K562 (cell line): Measurements from ENCODE around the gene CAB39. TPM values are rescaled to one million over a fixed set of nuclear protein-coding genes. Genes with fewer than 3 reads are reported as not detected.

ENCODE experiments used
- ATAC-seq: fragments of 200-7000 bp; cut with Tn5 transposase; 3 replicates; pipeline ENCODE4 v1.9.1; 2020; ENCODE audit warnings: moderate library complexity
- BruUV-seq: library from RNA; stranded (reverse); fragments of 400-500 nt; replicated peaks from 2 replicates; lab custom pipeline; 2021; lab: Mats Ljungman, UMichigan
- CTCF ChIA-PET: fragments of 300-600 bp; formaldehyde crosslinking; extraction: SDS; loops from one replicate; lab custom pipeline; 2021; ENCODE audit warnings: low intra/inter-chr PET ratio; lab: Yijun Ruan, JAX
- POLR2A ChIA-PET: fragments of 300-600, 350-650 bp; sonication (Branson Sonifier 250); formaldehyde crosslinking; extraction: SDS; loops from one replicate; lab custom pipeline; 2021; ENCODE audit warnings: antibody characterized with exemption, inconsistent platforms; lab: Yijun Ruan, JAX
- DNase-seq, 4 experiments: peaks; one replicate each; pipeline versions ENCODE4 v3.0.0 to v3.0.0-alpha.2; 2011 to 2018; ENCODE audit warnings: low spot score in 3 of 4, mixed read lengths in 3 of 4; ENCODE audit errors: extremely low read depth in 1 of 4
- FAIRE-seq: peaks from 2 replicates; lab custom pipeline; 2011; peaks lifted over from hg19 to GRCh38; lab: Jason Lieb, UNC
- H2AFZ ChIP-seq: 2 replicates; pipeline ENCODE4 v1.6.0; 2011; ENCODE audit warnings: low read depth, low read length, control low read depth, inconsistent platforms
- H3K27ac ChIP-seq: fragments of 200-600 bp; 3 replicates; pipeline ENCODE4 v1.8.0; 2011; ENCODE audit warnings: low read depth, mild to moderate bottlenecking, control low read depth, inconsistent platforms, low read length, moderate library complexity, mixed read lengths; ENCODE audit errors: extremely low read depth
- H3K27me3 ChIP-seq, 2 experiments: fragments of 300-600 bp in 1 of 2; 2 replicates in 1 of 2; 3 replicates in 1 of 2; pipeline versions ENCODE4 v1.6.0 to v1.8.0; 2011; ENCODE audit warnings: inconsistent platforms in 2 of 2, low read length in 2 of 2, mild to moderate bottlenecking in 1 of 2, mixed read lengths in 1 of 2, moderate library complexity in 1 of 2; ENCODE audit not compliant: control insufficient read depth in 2 of 2, insufficient read depth in 2 of 2
- H3K36me3 ChIP-seq: fragments of 300-600 bp; 3 replicates; pipeline ENCODE4 v1.8.0; 2011; ENCODE audit warnings: mild to moderate bottlenecking, low read length, inconsistent platforms; ENCODE audit not compliant: control insufficient read depth, insufficient read depth
- H3K4me1 ChIP-seq, 2 experiments: fragments of 200-600 bp in 1 of 2; replicated peaks in 1 of 2; 2 replicates in 1 of 2; 3 replicates in 1 of 2; pipeline versions ENCODE4 v1.5.1 to v1.8.0; 2011; ENCODE audit warnings: inconsistent platforms in 2 of 2, low read length in 2 of 2, mild to moderate bottlenecking in 1 of 2, mixed read lengths in 1 of 2, moderate library complexity in 1 of 2; ENCODE audit not compliant: control insufficient read depth in 2 of 2, insufficient read depth in 2 of 2
- H3K4me2 ChIP-seq: 2 replicates; pipeline ENCODE4 v1.6.1; 2011; ENCODE audit warnings: low read length, control low read depth, inconsistent platforms, mixed read lengths; ENCODE audit not compliant: insufficient read depth
- H3K4me3 ChIP-seq: fragments of 200-600 bp; sonication (generic), shearing (Covaris generic); 2 replicates; pipeline ENCODE4 v1.5.1; 2016; ENCODE audit warnings: control low read depth, inconsistent platforms
- H3K79me2 ChIP-seq: fragments of 200-600 bp; 3 replicates; pipeline ENCODE4 v1.8.0; 2011; ENCODE audit warnings: low read length, inconsistent platforms; ENCODE audit not compliant: control insufficient read depth, insufficient read depth
- H3K9ac ChIP-seq, 2 experiments: 2 replicates each; pipeline versions ENCODE4 v1.6.0 to v1.6.1; 2011; ENCODE audit warnings: low read depth in 2 of 2, low read length in 2 of 2, control low read depth in 1 of 2, inconsistent platforms in 1 of 2, mild to moderate bottlenecking in 1 of 2, mixed read lengths in 1 of 2; ENCODE audit not compliant: insufficient read depth in 1 of 2
- H3K9me1 ChIP-seq: one replicate; pipeline ENCODE4 v1.6.0; 2011; ENCODE audit warnings: inconsistent platforms, mild to moderate bottlenecking, low read length, moderate library complexity; ENCODE audit not compliant: control insufficient read depth, insufficient read depth
- H3K9me3 ChIP-seq: replicated peaks from 2 replicates; pipeline ENCODE4 v1.5.1; 2011; ENCODE audit warnings: low read depth, low read length, inconsistent platforms; ENCODE audit not compliant: control insufficient read depth, insufficient read depth
- H4K20me1 ChIP-seq: replicated peaks from 2 replicates; pipeline ENCODE4 v1.6.1; 2011; ENCODE audit warnings: low read length, inconsistent platforms, mixed read lengths; ENCODE audit not compliant: control insufficient read depth, insufficient read depth
- DPF2 ChIP-seq: fragments of 450-650 bp; IDR thresholded peaks from 2 replicates; pipeline ENCODE4 v1.6.1; 2016
- MLLT1 ChIP-seq, 2 experiments: fragments of 450-650 bp; IDR thresholded peaks; 2 replicates each; pipeline ENCODE4 v1.6.1; 2016
- U2AF1 ChIP-seq: fragments of 200-400 bp; formaldehyde crosslinking; optimal IDR thresholded peaks from 2 replicates; pipeline ENCODE3; 2017; ENCODE audit warnings: mild to moderate bottlenecking, low read depth, low read length, moderate library complexity
- ZBTB1 ChIP-seq: sonication (generic); formaldehyde crosslinking; IDR thresholded peaks from 2 replicates; pipeline ENCODE4 v1.8.1; 2023; ENCODE audit warnings: missing genetic modification reagents, low read depth, mild to moderate bottlenecking, borderline replicate concordance
- ZNF785 ChIP-seq: fragments of 250-450 bp; sonication (Bioruptor Pico); IDR thresholded peaks from 2 replicates; pipeline ENCODE4 v1.4.0; 2020; ENCODE audit warnings: mild to moderate bottlenecking
- WGBS: fragments of 100-300 bp; shearing (Covaris generic); methylation state at CpG from one replicate; pipeline ENCODE4 v1.1.6; 2016; ENCODE audit warnings: low coverage, mixed read lengths; ENCODE audit not compliant: insufficient coverage; ENCODE audit errors: missing lambda C conversion rate; 5-methylcytosine and 5-hydroxymethylcytosine counted together
- in situ Hi-C: fragments of 300-500 bp; cut with MboI; formaldehyde crosslinking; loops from 4 replicates; pipeline ENCODE4 v1.15.0; 2018; ENCODE audit warnings: inconsistent platforms, mixed read lengths
- intact Hi-C: fragments of 100-400 bp; cut with micrococcal nuclease; formaldehyde crosslinking; loops from 2 replicates; pipeline ENCODE4 v1.14.2; 2022
- polyA plus RNA-seq, 8 experiments: library from polyadenylated mRNA; depleted of rRNA in 4 of 8; stranded (reverse) in 5 of 8; unstranded in 3 of 8; fragments of >200 nt; fragmentation: Nextera tagmentation in 2 of 8; fragmentation: Illumina TruSeq in 1 of 8; extraction: Ambion mirVana in 2 of 8; extraction: Trizol in 1 of 8; gene quantifications; 2 replicates each; pipeline versions ENCODE4 v1.2.1 to v1.2.3, GENCODE V29; 2011 to 2014; ENCODE audit warnings: inconsistent platforms in 1 of 8, missing spikeins in 1 of 8
- total RNA-seq, 7 experiments: library from RNA; depleted of rRNA in 6 of 7; stranded (reverse); fragments of >200 nt in 6 of 7; fragmentation: Illumina TruSeq in 2 of 7; extraction: Trizol in 2 of 7; gene quantifications; 2 replicates each; pipeline versions ENCODE4 v1.2.1 to v1.2.3, GENCODE V29; 2011 to 2021; ENCODE audit warnings: low replicate concordance in 1 of 7

The CAB39 gene
- total and polyA plus RNA-seq, 9 of the 15 experiments (the other 6 are each of a cell fraction or from before 2014, with no cell fraction given), result 27.2 to 94.4 (median 70.1) TPM

- ATAC-seq (peak; percentile 52), DNase-seq (peak in 1 of 4 experiments; percentile 21), FAIRE-seq (no peak)
- Histone ChIP-seq H3K9ac (no peak overlapping the region), H3K4me3 (no peak overlapping the region), H3K36me3 (peaks cover 70% of the 10 kb centered on the region), H3K27ac (peak overlapping the region; percentile 91; the same call in 2 of the 3 replicates), H3K4me1 (peaks cover 5 to 26% of the 10 kb centered on the region in 2 experiments; a peak in 4 of 5 replicates), H3K9me1 (no peaks in the 10 kb centered on the region), H2AFZ (no peak overlapping the region), H3K27me3 (no peaks in the 10 kb centered on the region), H3K9me3 (no peaks in the 10 kb centered on the region), H3K79me2 (peaks cover 87% of the 10 kb centered on the region), H3K4me2 (no peak overlapping the region), H4K20me1 (no peaks in the 10 kb centered on the region)
- in situ Hi-C loops, result no loop called here
- WGBS, result 82% methylated on average over 3 of the region's 4 CpGs
- BruUV-seq, result no TSS peak
- CTCF ChIA-PET, result no interaction called here
- TF ChIP-seq U2AF1 (no peak), MLLT1 (IDR thresholded peaks at IDR 0.05) (0 out of 4 replicates have a peak, but pooled peaks of 1 of the 2 experiments have one; percentile 29), DPF2 (0 out of 2 replicates have a peak, but pooled peaks have one; percentile 18), ZBTB1 (CRISPR knock-in tag) (peak; percentile 62), ZNF785 (CRISPR knock-in tag) (no peak)
- intact Hi-C loops, result no loop called here
- POLR2A ChIA-PET, result interaction anchor here (0.6 to 1.0 kb wide), 2 partner anchors 10 to 123 kb away, joined by 3 read pairs; no protein-coding TSS in a partner anchor
Measured at GRCh38 chr2:230773039-230773773, 60.6 kb downstream of the CAB39 start.
